Karpas-422 (cell line): ENCODE data around the gene FBRSL1. TPM values are rescaled to one million over a fixed set of nuclear protein-coding genes. Genes with fewer than 3 reads are reported as not detected.
"Not testable (repeated sequence)": the region's sequence is repeated elsewhere in the genome, so short reads cannot be mapped to it uniquely, and the experiment has no call there.

Source experiments
- DNase-seq: peaks from one replicate; pipeline ENCODE4 v3.0.0-alpha.2; 2015
- H2AFZ ChIP-seq: fragments of 200-600 bp; sonication (generic); 2 replicates; pipeline ENCODE4 v1.6.1; 2014; ENCODE audit warnings: antibody characterized with exemption, low read length, mixed read lengths
- H3K27ac ChIP-seq: fragments of 200-600 bp; sonication (generic); 2 replicates; pipeline ENCODE4 v1.5.1; 2014; ENCODE audit warnings: mild to moderate bottlenecking, low read length, moderate library complexity
- H3K27me3 ChIP-seq: fragments of 200-600 bp; sonication (generic); 2 replicates; pipeline ENCODE4 v1.6.1; 2014; ENCODE audit warnings: low read length, mixed read lengths
- H3K36me3 ChIP-seq: fragments of 200-600 bp; sonication (generic); 2 replicates; pipeline ENCODE4 v1.6.1; 2014; ENCODE audit warnings: low read length, mixed read lengths; ENCODE audit not compliant: insufficient read depth
- H3K4me1 ChIP-seq: fragments of 200-600 bp; sonication (generic); 2 replicates; pipeline ENCODE4 v1.6.1; 2014; ENCODE audit warnings: mild to moderate bottlenecking, low read length, mixed read lengths
- H3K4me2 ChIP-seq: fragments of 200-600 bp; sonication (generic); 2 replicates; pipeline ENCODE4 v1.6.1; 2014; ENCODE audit warnings: low read length, low read depth, mild to moderate bottlenecking; ENCODE audit not compliant: poor library complexity, severe bottlenecking
- H3K4me3 ChIP-seq: fragments of 200-600 bp; sonication (generic); 2 replicates; pipeline ENCODE4 v1.5.1; 2014; ENCODE audit warnings: mild to moderate bottlenecking, antibody characterized with exemption, low read length, mixed read lengths
- H3K79me2 ChIP-seq: fragments of 200-600 bp; sonication (generic); 2 replicates; pipeline ENCODE4 v1.6.1; 2014; ENCODE audit warnings: mild to moderate bottlenecking, low read length, mixed read lengths
- H3K9ac ChIP-seq: fragments of 200-600 bp; sonication (generic); 2 replicates; pipeline ENCODE4 v1.6.0; 2014; ENCODE audit warnings: low read length
- H3K9me2 ChIP-seq: fragments of 200-600 bp; sonication (generic), shearing (Covaris generic); replicated peaks from 2 replicates; pipeline ENCODE4 v1.6.0; 2014; ENCODE audit warnings: mild to moderate bottlenecking, low read length, moderate library complexity; ENCODE audit not compliant: insufficient read depth
- H3K9me3 ChIP-seq: fragments of 300-700, 200-600 bp; sonication (generic); 2 replicates; pipeline ENCODE4 v1.6.1; 2014; ENCODE audit warnings: low read length, mixed read lengths
- H4K20me1 ChIP-seq: fragments of 200-600 bp; sonication (generic); 2 replicates; pipeline ENCODE4 v1.6.1; 2014; ENCODE audit warnings: mild to moderate bottlenecking, antibody characterized with exemption, low read length, low read depth; ENCODE audit not compliant: insufficient read depth
- total RNA-seq: library from RNA; depleted of rRNA; stranded (reverse); fragments of >200 nt; shearing (Covaris generic); gene quantifications from 2 replicates; pipeline ENCODE4 v1.2.3, GENCODE V29; 2014; ENCODE audit warnings: low replicate concordance; rRNA removed

Gene FBRSL1
- total RNA-seq, result 4.0 and 4.1 TPM in 2 replicates

DNA sequence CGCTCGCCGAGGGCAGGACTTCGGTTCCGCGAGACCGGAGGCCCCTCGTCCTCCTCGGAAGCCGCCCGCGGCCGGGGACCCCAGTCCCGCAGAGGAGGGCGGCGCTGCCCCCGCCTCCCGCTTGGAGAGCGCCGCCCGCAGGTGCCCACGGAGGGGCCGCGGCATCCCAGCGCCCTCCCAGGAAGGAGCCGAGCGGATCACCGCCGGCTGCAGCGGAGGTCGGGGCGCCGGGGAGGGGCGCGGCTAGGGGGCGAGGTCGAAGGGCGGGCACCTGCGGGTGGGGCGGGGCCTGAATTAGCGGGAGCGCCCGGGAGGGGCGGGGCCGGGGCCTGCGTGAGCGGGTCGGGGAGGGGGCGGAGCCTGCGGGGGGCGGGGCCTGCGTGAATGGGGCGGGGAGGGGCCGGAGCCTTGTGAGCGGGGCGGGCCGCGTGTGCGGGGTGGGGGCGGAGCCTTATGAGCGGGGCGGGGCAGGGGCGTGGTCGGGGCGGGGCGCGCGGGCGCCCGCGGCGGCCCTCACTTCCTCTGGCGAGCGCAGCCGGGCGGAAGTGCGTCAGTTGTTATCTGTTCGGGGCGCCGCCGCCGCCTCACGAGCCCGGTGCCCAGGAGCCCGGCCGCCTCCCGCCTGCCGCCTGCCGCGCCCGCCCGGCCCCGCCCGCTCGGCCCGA is at the start of gene FBRSL1:
Gene FBRSL1 (plus strand): TSS at position 550 of the 665 bp plus-strand sequence.
- Histone ChIP-seq H3K79me2 (peaks cover 25% of the 10 kb centered on the region), H3K9me2 (no peaks in the 10 kb centered on the region), H3K27me3 (no peaks in the 10 kb centered on the region), H3K4me2 (peak within 1 kb of the TSS; percentile 88), H3K27ac (no peak within 1 kb of the TSS), H3K4me1 (peaks cover 22% of the 10 kb centered on the region), H3K9ac (peak within 1 kb of the TSS; percentile 68), H3K4me3 (peak within 1 kb of the TSS; percentile 75), H2AFZ (no peak within 1 kb of the TSS), H3K36me3 (no peaks in the 10 kb centered on the region), H3K9me3 (no peaks in the 10 kb centered on the region), H4K20me1 (peaks cover 47% of the 10 kb centered on the region)
- peak; percentile 92 for DNase-seq

- not testable (repeated sequence) for DNase-seq, H3K27ac ChIP-seq, H4K20me1 ChIP-seq, H2AFZ ChIP-seq, H3K79me2 ChIP-seq, H3K36me3 ChIP-seq, H3K4me1 ChIP-seq, H3K4me3 ChIP-seq, H3K27me3 ChIP-seq, H3K9ac ChIP-seq, H3K9me2 ChIP-seq, H3K9me3 ChIP-seq, H3K4me2 ChIP-seq
Observed at GRCh38 chr12:132440420-132440819, 49.5 kb upstream of the FBRSL1 start.

DNA sequence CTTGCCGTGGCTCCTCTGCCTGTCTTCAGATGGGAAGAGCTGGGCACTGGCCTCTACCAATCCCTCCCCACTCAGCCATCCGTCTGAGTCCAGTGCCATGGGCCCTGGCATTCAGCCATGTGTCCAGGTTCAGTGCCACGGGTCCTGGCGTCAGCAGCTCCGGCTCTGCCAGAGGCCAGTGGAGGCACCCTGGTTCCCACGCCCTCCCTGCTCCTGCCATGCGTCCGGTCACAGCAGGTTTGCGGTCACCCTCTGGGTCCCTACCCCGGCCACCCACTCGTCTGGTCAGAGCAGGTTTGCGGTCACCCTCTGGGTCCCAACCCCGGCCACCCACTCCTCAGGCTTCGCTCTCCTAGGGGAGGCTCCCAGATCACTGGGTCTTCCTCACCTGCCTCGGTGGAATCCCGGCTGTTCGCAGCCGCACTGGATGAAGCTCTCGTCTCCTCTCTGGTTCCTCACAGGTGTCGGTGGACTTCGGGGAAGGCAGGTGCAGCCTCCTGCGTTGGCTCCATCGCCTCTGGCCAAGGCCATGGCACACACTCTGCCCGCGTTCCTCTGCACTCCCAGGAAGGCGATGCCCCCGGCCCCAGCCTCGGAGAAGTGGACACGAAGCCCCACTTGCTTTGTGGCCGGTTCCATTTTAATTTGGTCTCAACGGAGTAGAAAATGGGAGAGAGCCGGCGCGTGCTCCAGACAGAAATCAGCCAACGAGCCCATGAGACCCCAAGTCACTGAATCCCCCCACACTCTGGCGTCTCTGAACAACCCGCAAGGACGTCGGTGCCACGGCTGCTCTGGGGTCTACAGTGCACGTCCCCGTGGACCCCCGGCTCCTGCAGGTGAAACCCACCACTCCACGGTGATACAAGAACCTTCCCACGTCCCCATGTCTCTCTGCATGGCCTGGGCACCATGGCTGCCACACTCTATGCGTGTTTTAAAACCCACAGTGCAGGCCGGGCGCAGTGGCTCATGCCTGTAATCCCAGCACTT is 47.8 kb upstream of the FBRSL1 start:
- H3K4me3 ChIP-seq, result no peak overlapping the region
- H2AFZ ChIP-seq, result no peak overlapping the region
- no peak overlapping the region for H3K4me2 ChIP-seq
- no peak for DNase-seq
- no peak overlapping the region for H3K27ac ChIP-seq
- H4K20me1 ChIP-seq, result no peaks in the 10 kb centered on the region
- no peaks in the 10 kb centered on the region for H3K36me3 ChIP-seq
- H3K9me3 ChIP-seq, result no peaks in the 10 kb centered on the region
- H3K9ac ChIP-seq, result no peak overlapping the region
- H3K79me2 ChIP-seq, result no peaks in the 10 kb centered on the region
- H3K9me2 ChIP-seq, result no peaks in the 10 kb centered on the region
- H3K27me3 ChIP-seq, result no peaks in the 10 kb centered on the region
- H3K4me1 ChIP-seq, result no peaks in the 10 kb centered on the region

DNA sequence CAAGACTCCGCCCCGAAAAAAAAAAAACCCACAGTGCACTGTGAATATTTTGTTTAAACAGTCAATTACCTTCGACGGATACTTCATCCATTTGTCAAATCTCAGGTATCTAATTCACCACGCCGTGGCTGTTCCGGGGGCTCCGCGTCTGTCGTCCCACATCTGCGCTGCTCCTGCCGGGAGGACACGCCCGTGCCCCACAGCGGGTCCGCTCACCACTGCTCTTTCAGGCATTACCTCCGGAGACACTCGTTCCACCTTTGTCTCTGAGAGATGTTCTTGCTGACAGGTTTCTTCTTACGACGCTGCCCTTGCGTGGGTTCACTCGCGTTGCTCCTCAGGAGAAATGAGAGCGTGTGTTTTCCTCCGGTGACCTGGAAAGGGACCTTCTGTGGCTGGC is 46.9 kb upstream of the FBRSL1 start:
- no peak for DNase-seq
- H3K27me3 ChIP-seq, result no peaks in the 10 kb centered on the region
- H3K79me2 ChIP-seq, result no peaks in the 10 kb centered on the region
- H3K9me3 ChIP-seq, result no peaks in the 10 kb centered on the region
- H3K4me2 ChIP-seq, result no peak overlapping the region
- H3K27ac ChIP-seq, result no peak overlapping the region
- no peak overlapping the region for H3K4me3 ChIP-seq
- H3K36me3 ChIP-seq, result no peaks in the 10 kb centered on the region
- H3K4me1 ChIP-seq, result no peaks in the 10 kb centered on the region
- H2AFZ ChIP-seq, result no peak overlapping the region
- no peak overlapping the region for H3K9ac ChIP-seq
- no peaks in the 10 kb centered on the region for H3K9me2 ChIP-seq
- no peaks in the 10 kb centered on the region for H4K20me1 ChIP-seq

DNA sequence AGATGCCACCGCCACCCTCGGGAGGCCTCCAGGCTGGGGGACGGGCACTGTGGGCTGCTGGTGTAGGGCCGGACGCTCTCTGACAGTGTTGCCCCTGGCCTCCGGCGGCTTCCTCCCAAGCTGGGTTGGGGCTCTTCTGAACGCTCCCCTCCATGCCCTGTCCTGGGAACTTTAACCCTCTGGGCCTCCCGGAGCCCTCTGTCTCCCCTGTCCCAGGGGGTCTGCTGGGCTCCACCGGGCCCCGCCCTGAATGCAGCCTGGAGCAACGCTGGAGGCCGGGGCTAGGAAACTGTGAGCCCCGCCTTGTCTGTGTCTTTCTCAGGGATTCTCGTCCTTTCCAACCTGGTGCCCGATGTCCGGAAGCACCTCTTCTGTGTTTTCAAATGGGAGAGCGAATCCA is 45.7 kb upstream of the FBRSL1 start:
- no peaks in the 10 kb centered on the region for H3K9me3 ChIP-seq
- H3K27me3 ChIP-seq, result no peaks in the 10 kb centered on the region
- no peaks in the 10 kb centered on the region for H3K79me2 ChIP-seq
- H2AFZ ChIP-seq, result no peak overlapping the region
- H3K4me3 ChIP-seq, result no peak overlapping the region
- DNase-seq, result no peak
- H3K4me2 ChIP-seq, result no peak overlapping the region
- H3K36me3 ChIP-seq, result no peaks in the 10 kb centered on the region
- H3K27ac ChIP-seq, result no peak overlapping the region
- H3K9me2 ChIP-seq, result no peaks in the 10 kb centered on the region
- no peak overlapping the region for H3K9ac ChIP-seq
- no peaks in the 10 kb centered on the region for H4K20me1 ChIP-seq
- H3K4me1 ChIP-seq, result no peaks in the 10 kb centered on the region

DNA sequence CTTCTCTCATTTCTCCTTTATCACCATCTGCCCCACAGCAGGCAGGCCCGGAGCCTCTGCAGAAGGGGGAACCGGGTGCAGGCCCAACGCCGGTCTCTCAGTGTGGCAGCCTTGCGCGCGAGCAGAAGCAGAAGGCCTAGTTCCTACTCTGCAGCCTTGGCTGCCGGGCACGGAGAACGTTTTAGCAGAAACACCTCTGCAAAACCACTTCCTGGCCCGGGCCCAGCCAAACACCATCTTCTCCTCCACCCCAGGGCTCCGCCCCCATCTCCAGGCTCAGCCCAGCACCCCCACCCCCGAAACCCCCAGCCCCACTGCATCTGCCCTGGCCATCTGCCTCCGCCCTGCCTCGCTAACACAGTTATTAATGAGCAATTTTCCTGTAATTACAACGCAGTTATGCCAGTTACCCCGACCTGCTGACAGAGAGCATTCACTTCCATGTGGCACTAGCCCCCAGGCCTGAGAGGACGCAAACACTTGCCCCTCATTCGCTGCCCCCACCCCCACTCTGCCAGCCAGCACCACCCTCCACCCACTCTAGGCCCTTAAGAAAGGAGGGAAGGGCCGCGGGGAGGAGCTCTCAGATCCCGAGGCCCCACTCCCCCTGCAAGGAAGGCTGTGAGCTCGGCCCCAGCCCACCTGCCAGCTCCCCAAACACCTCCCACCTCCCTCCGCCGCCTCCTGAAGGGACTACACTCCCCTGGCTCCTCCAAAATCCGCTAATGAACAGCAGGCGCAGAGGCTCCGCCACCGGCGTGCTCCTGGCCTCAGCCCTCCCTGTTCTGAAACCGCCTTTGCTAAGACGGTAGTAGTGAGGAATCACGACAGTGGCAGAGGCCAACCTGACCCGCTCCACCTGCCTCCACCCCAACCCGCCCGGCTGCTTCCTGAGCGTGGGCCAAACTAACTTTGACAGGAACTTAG is 44.7 kb upstream of the FBRSL1 start:
- no peaks in the 10 kb centered on the region for H3K9me3 ChIP-seq
- H3K36me3 ChIP-seq, result no peaks in the 10 kb centered on the region
- no peaks in the 10 kb centered on the region for H4K20me1 ChIP-seq
- no peak overlapping the region for H3K27ac ChIP-seq
- H3K4me2 ChIP-seq, result no peak overlapping the region
- H2AFZ ChIP-seq, result no peak overlapping the region
- no peak overlapping the region for H3K9ac ChIP-seq
- no peak overlapping the region for H3K4me3 ChIP-seq
- no peaks in the 10 kb centered on the region for H3K4me1 ChIP-seq
- no peak for DNase-seq
- no peaks in the 10 kb centered on the region for H3K9me2 ChIP-seq
- no peaks in the 10 kb centered on the region for H3K79me2 ChIP-seq
- no peaks in the 10 kb centered on the region for H3K27me3 ChIP-seq

DNA sequence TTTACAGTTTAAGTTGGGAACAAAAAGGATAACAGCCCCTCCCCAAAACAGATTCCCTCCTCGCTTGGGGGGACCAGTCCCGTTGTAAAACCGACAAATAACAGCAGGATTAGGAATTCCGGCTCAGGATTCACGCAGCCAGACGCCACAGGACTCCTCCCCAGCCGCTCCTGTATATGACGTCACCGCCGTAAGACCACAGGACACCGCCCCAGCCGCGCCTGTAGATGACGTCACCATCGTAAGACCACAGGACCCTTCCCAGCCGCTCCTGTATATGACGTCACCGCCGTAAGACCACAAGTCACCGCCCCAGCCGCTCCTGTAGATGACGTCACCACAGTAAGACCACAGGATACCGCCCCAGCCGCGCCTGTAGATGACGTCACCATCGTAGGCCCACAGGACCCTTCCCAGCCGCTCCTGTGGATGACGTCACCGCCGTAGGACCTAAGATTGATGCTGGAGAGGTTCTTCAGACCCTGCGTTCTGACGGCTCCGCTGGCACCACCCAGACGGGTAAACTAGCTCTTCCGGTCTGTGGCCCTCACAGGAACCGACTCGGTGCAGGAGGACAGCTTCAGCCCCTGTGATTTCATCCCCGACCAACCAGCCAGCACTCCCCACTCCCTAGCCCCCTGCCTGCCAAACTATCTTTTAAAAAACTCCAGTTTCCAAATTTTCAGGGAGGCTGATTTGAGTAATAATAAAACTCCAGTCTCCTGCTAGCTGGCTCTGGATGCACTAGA is 43.9 kb upstream of the FBRSL1 start:
- H2AFZ ChIP-seq, result no peak overlapping the region
- H3K79me2 ChIP-seq, result no peaks in the 10 kb centered on the region
- H4K20me1 ChIP-seq, result no peaks in the 10 kb centered on the region
- no peaks in the 10 kb centered on the region for H3K9me2 ChIP-seq
- DNase-seq, result no peak
- no peaks in the 10 kb centered on the region for H3K9me3 ChIP-seq
- no peaks in the 10 kb centered on the region for H3K36me3 ChIP-seq
- no peaks in the 10 kb centered on the region for H3K4me1 ChIP-seq
- no peak overlapping the region for H3K4me3 ChIP-seq
- no peak overlapping the region for H3K9ac ChIP-seq
- H3K27me3 ChIP-seq, result no peaks in the 10 kb centered on the region
- H3K4me2 ChIP-seq, result no peak overlapping the region
- H3K27ac ChIP-seq, result no peak overlapping the region
